IMR-90 (cell line): ENCODE measurements around the gene INSR. TPM values are rescaled to one million over a fixed set of nuclear protein-coding genes. Genes with fewer than 3 reads are reported as not detected.

Experiments used
- ATAC-seq: fragments of 200-7000 bp; cut with Tn5 transposase; 2 replicates; pipeline ENCODE4 v1.9.1; 2020; ENCODE audit warnings: low read depth, mild to moderate bottlenecking, moderate library complexity
- BruUV-seq: library from RNA; stranded (reverse); fragments of 400-500 nt; replicated peaks from 2 replicates; lab custom pipeline; 2021; lab: Mats Ljungman, UMichigan
- CTCF ChIA-PET: fragments of 300-600 bp; formaldehyde crosslinking; extraction: SDS; loops from one replicate; lab custom pipeline; 2021; ENCODE audit warnings: antibody characterized with exemption; lab: Yijun Ruan, JAX
- POLR2A ChIA-PET: fragments of 300-600 bp; sonication (Branson Sonifier 250); formaldehyde crosslinking; loops from one replicate; lab custom pipeline; 2022; ENCODE audit warnings: antibody characterized with exemption; ENCODE audit not compliant: unreplicated experiment; lab: Charles Lee
- DNase-seq: peaks from one replicate; pipeline ENCODE4 v3.0.0; 2013
- H2AFZ ChIP-seq: replicated peaks from 2 replicates; pipeline ENCODE3; 2013; ENCODE audit warnings: low read length, mild to moderate bottlenecking; ENCODE audit not compliant: poor library complexity
- H2AK5ac ChIP-seq: 2 replicates; pipeline ENCODE4 v1.6.1; 2013; ENCODE audit warnings: low read depth, low read length, inconsistent platforms
- H2AK9ac ChIP-seq: replicated peaks from 2 replicates; pipeline ENCODE3; 2013; ENCODE audit warnings: mild to moderate bottlenecking, low read depth, low read length, moderate library complexity; ENCODE audit not compliant: poor library complexity
- H2BK120ac ChIP-seq: 2 replicates; pipeline ENCODE4 v1.6.1; 2013; ENCODE audit warnings: low read depth, low read length, inconsistent platforms
- H2BK15ac ChIP-seq: 3 replicates; pipeline ENCODE4 v1.6.1; 2013; ENCODE audit warnings: low read depth, low read length, inconsistent platforms
- H2BK20ac ChIP-seq: 2 replicates; pipeline ENCODE4 v1.6.1; 2013; ENCODE audit warnings: low read depth, mild to moderate bottlenecking, inconsistent platforms, low read length, moderate library complexity
- H2BK5ac ChIP-seq: 2 replicates; pipeline ENCODE4 v1.6.1; 2013; ENCODE audit warnings: mild to moderate bottlenecking, low read depth, low read length, inconsistent platforms; ENCODE audit not compliant: poor library complexity, severe bottlenecking
- H3K14ac ChIP-seq: replicated peaks from 2 replicates; pipeline ENCODE4 v1.6.1; 2013; ENCODE audit warnings: low read depth, low read length, inconsistent platforms
- H3K18ac ChIP-seq: 2 replicates; pipeline ENCODE4 v1.6.1; 2013; ENCODE audit warnings: low read depth, low read length, control low read depth
- H3K23ac ChIP-seq: 2 replicates; pipeline ENCODE4 v1.6.1; 2013; ENCODE audit warnings: low read depth, low read length, inconsistent platforms
- H3K27ac ChIP-seq: 2 replicates; pipeline ENCODE4 v1.5.1; 2013; ENCODE audit warnings: mild to moderate bottlenecking, control low read depth, low read length; ENCODE audit not compliant: insufficient read depth
- H3K27me3 ChIP-seq: 2 replicates; pipeline ENCODE4 v1.6.1; 2013; ENCODE audit warnings: low read length; ENCODE audit not compliant: control insufficient read depth, insufficient read depth
- H3K36me3 ChIP-seq: 2 replicates; pipeline ENCODE4 v1.6.1; 2013; ENCODE audit warnings: low read length, mixed read lengths; ENCODE audit not compliant: control insufficient read depth, insufficient read depth
- H3K4ac ChIP-seq: 2 replicates; pipeline ENCODE4 v1.6.1; 2013; ENCODE audit warnings: low read depth, low read length, inconsistent platforms
- H3K4me1 ChIP-seq: 2 replicates; pipeline ENCODE4 v1.6.1; 2013; ENCODE audit warnings: low read length, mixed read lengths; ENCODE audit not compliant: control insufficient read depth, insufficient read depth
- H3K4me2 ChIP-seq: 2 replicates; pipeline ENCODE4 v1.6.1; 2013; ENCODE audit warnings: low read depth, mild to moderate bottlenecking, control low read depth, low read length, moderate library complexity
- H3K4me3 ChIP-seq: 2 replicates; pipeline ENCODE4 v1.5.1; 2013; ENCODE audit warnings: low read depth, mild to moderate bottlenecking, control low read depth, low read length, moderate library complexity; ENCODE audit not compliant: insufficient read depth
- H3K56ac ChIP-seq: 2 replicates; pipeline ENCODE4 v1.6.1; 2013; ENCODE audit warnings: low read length, inconsistent platforms; ENCODE audit not compliant: insufficient read depth; ENCODE audit errors: extremely low read depth
- H3K79me1 ChIP-seq, 2 experiments: 2 replicates each; pipeline ENCODE4 v1.6.1; 2013; ENCODE audit warnings: low read length in 2 of 2, inconsistent platforms in 1 of 2, low read depth in 1 of 2
- H3K9ac ChIP-seq: 2 replicates; pipeline ENCODE4 v1.6.1; 2013; ENCODE audit warnings: low read depth, low read length, control low read depth
- H3K9me1 ChIP-seq: 2 replicates; pipeline ENCODE4 v1.6.1; 2013; ENCODE audit warnings: low read length, inconsistent platforms; ENCODE audit not compliant: insufficient read depth
- H3K9me3 ChIP-seq: 2 replicates; pipeline ENCODE4 v1.6.1; 2013; ENCODE audit warnings: low read length; ENCODE audit not compliant: control insufficient read depth, insufficient read depth
- H4K20me1 ChIP-seq: 2 replicates; pipeline ENCODE4 v1.6.1; 2013; ENCODE audit warnings: low read length, inconsistent platforms; ENCODE audit not compliant: insufficient read depth
- H4K5ac ChIP-seq: 2 replicates; pipeline ENCODE4 v1.6.1; 2013; ENCODE audit warnings: mild to moderate bottlenecking, low read depth, low read length, control low read depth
- H4K8ac ChIP-seq, 2 experiments: 2 replicates each; pipeline ENCODE4 v1.6.1; 2013; ENCODE audit warnings: low read depth in 2 of 2, low read length in 2 of 2, control low read depth in 1 of 2, inconsistent platforms in 1 of 2
- H4K91ac ChIP-seq: 2 replicates; pipeline ENCODE4 v1.6.1; 2013; ENCODE audit warnings: low read depth, low read length, inconsistent platforms; ENCODE audit not compliant: insufficient read depth
- BHLHE40 ChIP-seq: fragments of 150-350 bp; IDR thresholded peaks from 2 replicates; pipeline ENCODE4 v1.6.1; 2016; ENCODE audit warnings: mild to moderate bottlenecking, low read depth, low read length
- CEBPB ChIP-seq: IDR thresholded peaks from 2 replicates; pipeline ENCODE4 v1.6.1; 2012; ENCODE audit warnings: low read depth, low read length, improper control_type of control experiment
- CHD1 ChIP-seq: IDR thresholded peaks from 2 replicates; pipeline ENCODE4 v1.6.1; 2012; ENCODE audit warnings: low read depth, low read length, improper control_type of control experiment
- CTCF ChIP-seq: conservative IDR thresholded peaks from 2 replicates; pipeline ENCODE4 v1.5.1; 2012; ENCODE audit warnings: mild to moderate bottlenecking, low read depth, low read length, improper control_type of control experiment
- RAD21 ChIP-seq: IDR thresholded peaks from 2 replicates; pipeline ENCODE4 v1.6.1; 2012; ENCODE audit warnings: low read length, improper control_type of control experiment
- RCOR1 ChIP-seq: IDR thresholded peaks from 2 replicates; pipeline ENCODE4 v1.6.1; 2012; ENCODE audit warnings: mild to moderate bottlenecking, low read length, improper control_type of control experiment; ENCODE audit not compliant: insufficient replicate concordance
- SMC3 ChIP-seq: fragments of 150-350 bp; IDR thresholded peaks from 2 replicates; pipeline ENCODE4 v1.6.1; 2016; ENCODE audit warnings: low read depth, mild to moderate bottlenecking, antibody characterized with exemption, low read length, moderate library complexity
- WGBS, 2 experiments: methylation state at CpG; one replicate each; pipeline versions ENCODE4 v1.1.5 to v1.1.7; 2013; ENCODE audit warnings: missing lambda C conversion rate in 2 of 2; ENCODE audit not compliant: insufficient read length in 1 of 2; ENCODE audit errors: extremely low coverage in 2 of 2; 5-methylcytosine and 5-hydroxymethylcytosine counted together
- dilution Hi-C: fragments of 300-500 bp; cut with HindIII; formaldehyde crosslinking; loops from one replicate; pipeline ENCODE4 v1.14.3; 2018; ENCODE audit warnings: low sequenced_read_pairs; ENCODE audit not compliant: unreplicated experiment
- in situ Hi-C: fragments of 300-500 bp; cut with MboI; formaldehyde crosslinking; loops from 3 replicates; pipeline ENCODE4 v1.14.3; 2019; ENCODE audit warnings: low sequenced_read_pairs, inconsistent platforms, mixed read lengths
- intact Hi-C: fragments of 100-400 bp; cut with micrococcal nuclease; formaldehyde crosslinking; loops from 2 replicates; pipeline ENCODE4 v1.10.0; 2022
- polyA plus RNA-seq, 3 experiments: library from polyadenylated mRNA; depleted of rRNA; stranded (reverse); fragments of >200 nt; gene quantifications; 2 replicates each; pipeline ENCODE4 v1.2.3, GENCODE V29; 2012; ENCODE audit warnings: low replicate concordance in 1 of 3
- total RNA-seq: library from RNA; depleted of rRNA; stranded (reverse); fragments of >200 nt; gene quantifications from 2 replicates; pipeline ENCODE4 v1.2.3, GENCODE V29; 2012
- TF ChIP-seq, protein P1 (sequence below): fragments of 150-350 bp; IDR thresholded peaks from 2 replicates; pipeline ENCODE4 v1.6.1; 2017; ENCODE audit warnings: mild to moderate bottlenecking, antibody characterized with exemption, low read length, low read depth
- TF ChIP-seq, protein P2 (sequence below): fragments of 150-350 bp; IDR thresholded peaks from 2 replicates; pipeline ENCODE4 v1.6.1; 2016; ENCODE audit warnings: low read depth, mild to moderate bottlenecking, low read length, moderate library complexity, borderline replicate concordance

The INSR gene
- total and polyA plus RNA-seq, 2 of the 4 experiments (the other 2 are of a cell fraction) = 2.8 to 7.9 TPM

DNA sequence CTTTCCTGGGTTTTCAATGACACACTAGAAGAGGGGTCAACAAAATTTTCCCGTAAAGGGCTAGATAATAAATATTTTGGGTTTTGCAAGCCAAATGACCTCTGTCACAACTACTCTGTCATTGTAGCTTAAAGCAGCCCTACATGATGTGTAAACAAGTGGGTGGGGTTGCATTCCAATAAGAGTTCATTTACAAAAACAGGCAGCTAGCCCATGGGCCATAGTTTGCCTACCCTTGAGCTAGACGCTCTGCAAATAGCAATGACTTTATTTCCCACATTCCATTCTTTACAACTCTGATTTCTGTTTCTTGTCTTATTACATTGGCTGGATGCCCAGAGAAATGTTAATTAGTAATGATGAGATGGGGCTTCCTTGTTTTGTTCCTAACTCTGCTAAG, 148.7 kb downstream of the INSR start:
- CTCF ChIA-PET = interaction anchor here (1.6 kb wide), 1 partner anchor 8 kb away, joined by 4 read pairs; no protein-coding TSS in a partner anchor
- dilution Hi-C loops = no loop called here
- TF ChIP-seq, protein P1, sequence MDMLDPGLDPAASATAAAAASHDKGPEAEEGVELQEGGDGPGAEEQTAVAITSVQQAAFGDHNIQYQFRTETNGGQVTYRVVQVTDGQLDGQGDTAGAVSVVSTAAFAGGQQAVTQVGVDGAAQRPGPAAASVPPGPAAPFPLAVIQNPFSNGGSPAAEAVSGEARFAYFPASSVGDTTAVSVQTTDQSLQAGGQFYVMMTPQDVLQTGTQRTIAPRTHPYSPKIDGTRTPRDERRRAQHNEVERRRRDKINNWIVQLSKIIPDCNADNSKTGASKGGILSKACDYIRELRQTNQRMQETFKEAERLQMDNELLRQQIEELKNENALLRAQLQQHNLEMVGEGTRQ = no peak
- TF ChIP-seq RAD21 = no peak
- TF ChIP-seq SMC3 = no peak
- TF ChIP-seq CHD1 = no peak
- no peak for TF ChIP-seq CTCF
- no peak for TF ChIP-seq CEBPB
- TF ChIP-seq, protein P2, sequence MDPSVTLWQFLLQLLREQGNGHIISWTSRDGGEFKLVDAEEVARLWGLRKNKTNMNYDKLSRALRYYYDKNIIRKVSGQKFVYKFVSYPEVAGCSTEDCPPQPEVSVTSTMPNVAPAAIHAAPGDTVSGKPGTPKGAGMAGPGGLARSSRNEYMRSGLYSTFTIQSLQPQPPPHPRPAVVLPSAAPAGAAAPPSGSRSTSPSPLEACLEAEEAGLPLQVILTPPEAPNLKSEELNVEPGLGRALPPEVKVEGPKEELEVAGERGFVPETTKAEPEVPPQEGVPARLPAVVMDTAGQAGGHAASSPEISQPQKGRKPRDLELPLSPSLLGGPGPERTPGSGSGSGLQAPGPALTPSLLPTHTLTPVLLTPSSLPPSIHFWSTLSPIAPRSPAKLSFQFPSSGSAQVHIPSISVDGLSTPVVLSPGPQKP = no peak
- no peak for TF ChIP-seq RCOR1
- TF ChIP-seq BHLHE40 = no peak

More for the DNA sequence above, 148.7 kb downstream of the INSR start:
- Histone ChIP-seq H4K5ac (no peak overlapping the region), H3K14ac (no peak overlapping the region), H2BK5ac (no peak overlapping the region), H2AFZ (no peak overlapping the region), H3K4me2 (no peak overlapping the region), H2BK120ac (no peak overlapping the region), H2BK15ac (no peak overlapping the region), H2AK5ac (no peak overlapping the region), H3K4ac (no peak overlapping the region), H3K27ac (no peak overlapping the region), H3K9me3 (peaks cover 2% of the 10 kb centered on the region; the same call in 1 of the 2 replicates), H4K91ac (no peak overlapping the region), H3K27me3 (no peaks in the 10 kb centered on the region), H3K56ac (no peak overlapping the region), H3K9ac (no peak overlapping the region), H3K9me1 (peaks cover 6% of the 10 kb centered on the region; the same call in 1 of the 2 replicates), H2BK20ac (no peak overlapping the region), H2AK9ac (no peak overlapping the region), H3K36me3 (peaks cover 12% of the 10 kb centered on the region), H3K79me1 (no peaks in the 10 kb centered on the region), H4K8ac (no peak overlapping the region), H3K4me3 (no peak overlapping the region), H3K18ac (no peak overlapping the region), H4K20me1 (no peaks in the 10 kb centered on the region), H3K4me1 (no peaks in the 10 kb centered on the region), H3K23ac (no peak overlapping the region)
- WGBS, 2 experiments = no CpG with 5 or more reads among the region's 2 CpGs
- BruUV-seq = no TSS peak
- POLR2A ChIA-PET = no interaction called here
- DNase-seq = no peak
- no peak for ATAC-seq
- intact Hi-C loops = loop anchor here (5.0 kb wide), 1 partner anchor 52 kb away; no protein-coding TSS in a partner anchor
- in situ Hi-C loops = no loop called here
